ENCODE data around the gene RNF40. TPM values are rescaled to one million over a fixed set of nuclear protein-coding genes. Genes with fewer than 3 reads are reported as not detected.

Gene RNF40
- total RNA-seq, 1 experiment from 2014 or later: 90.3 TPM

DNA sequence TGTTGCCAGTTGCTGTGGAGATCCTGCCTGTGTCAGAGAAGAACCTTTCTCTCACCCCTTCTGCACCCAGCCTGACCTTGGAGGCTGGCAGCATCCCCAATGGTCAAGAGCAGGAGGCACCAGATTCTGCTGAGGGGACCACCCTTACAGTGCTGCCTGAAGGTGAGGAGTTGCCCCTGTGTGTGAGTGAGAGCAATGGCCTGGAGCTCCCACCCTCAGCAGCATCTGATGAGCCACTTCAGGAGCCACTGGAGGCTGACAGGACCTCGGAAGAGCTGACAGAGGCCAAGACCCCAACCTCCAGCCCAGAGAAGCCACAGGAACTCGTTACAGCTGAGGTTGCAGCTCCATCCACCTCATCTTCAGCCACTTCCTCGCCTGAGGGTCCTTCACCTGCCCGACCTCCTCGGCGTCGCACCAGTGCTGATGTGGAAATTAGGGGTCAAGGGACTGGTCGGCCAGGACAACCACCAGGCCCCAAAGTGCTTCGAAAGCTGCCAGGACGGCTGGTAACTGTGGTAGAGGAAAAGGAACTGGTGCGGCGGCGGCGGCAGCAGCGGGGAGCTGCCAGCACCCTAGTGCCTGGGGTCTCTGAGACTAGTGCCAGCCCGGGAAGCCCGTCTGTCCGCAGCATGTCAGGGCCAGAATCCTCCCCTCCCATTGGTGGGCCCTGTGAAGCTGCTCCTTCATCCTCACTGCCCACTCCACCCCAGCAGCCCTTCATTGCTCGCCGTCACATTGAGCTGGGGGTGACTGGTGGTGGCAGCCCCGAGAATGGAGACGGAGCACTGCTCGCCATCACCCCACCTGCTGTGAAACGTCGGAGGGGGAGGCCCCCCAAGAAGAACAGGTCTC is 24.1 kb upstream of the RNF40 start:
- ChIA-PET CTCF (no interaction called here), POLR2A (no interaction called here), RAD21 (ENCODE audit: low non-redundant PET in 1 of 2, low total read pairs in 2 of 2, uncharacterized antibody in 2 of 2, unreplicated experiment in 2 of 2) (no interaction called here)
- Histone ChIP-seq H3K36me3 (ENCODE audit: control insufficient read depth in 1 of 2, insufficient read depth in 2 of 2, low read length in 2 of 2) (peaks cover 38 to 47% of the 10 kb centered on the region in 2 experiments; a peak in 3 of 4 replicates), H3K4me2 (ENCODE audit: low read length) (no peak overlapping the region), H3K79me2 (ENCODE audit: insufficient read depth, low read length) (peaks cover 30% of the 10 kb centered on the region), H3K27ac (ENCODE audit: low read depth, low read length) (no peak overlapping the region; the same call in 1 of the 2 replicates), H3K9ac (ENCODE audit: low read length) (no peak overlapping the region), H2AFZ (ENCODE audit: low read depth, low read length, poor library complexity, severe bottlenecking) (no peak overlapping the region), H3K27me3 (ENCODE audit: insufficient read depth, low read length) (no peaks in the 10 kb centered on the region), H3K9me3 (ENCODE audit: control insufficient read depth in 1 of 2, insufficient read depth in 1 of 2, low read depth in 1 of 2, low read length in 2 of 2) (no peaks in the 10 kb centered on the region), H4K20me1 (ENCODE audit: insufficient read depth) (no peaks in the 10 kb centered on the region), H3K4me1 (ENCODE audit: control insufficient read depth in 1 of 2, insufficient read depth in 2 of 2, low read length in 2 of 2) (peaks cover 29 to 36% of the 10 kb centered on the region in 2 experiments), H3K4me3 (replicated peaks in 1 of 2; ENCODE audit: low read depth in 1 of 2, low read length in 2 of 2) (no peak overlapping the region), H3K9me2 (ENCODE audit: insufficient read depth) (no peaks in the 10 kb centered on the region)
- intact Hi-C loops (cut with micrococcal nuclease): no loop called here
- TF ChIP-seq RAD21 (IDR thresholded peaks at IDR 0.05; ENCODE audit: low read depth) (no peak), MAX (IDR thresholded peaks at IDR 0.05) (no peak), TCF7L2 (IDR thresholded peaks at IDR 0.05; ENCODE audit: borderline replicate concordance, extremely low read depth, insufficient read depth, insufficient read length) (no peak), CBX3 (IDR thresholded peaks at IDR 0.05; ENCODE audit: low read depth) (no peak), EZH2phosphoT487 (IDR thresholded peaks at IDR 0.05; ENCODE audit: borderline replicate concordance) (no peak), YY1 (IDR thresholded peaks at IDR 0.05; ENCODE audit: extremely low read depth, insufficient replicate concordance, low read depth, low read length) (no peak), REST (IDR thresholded peaks at IDR 0.05; ENCODE audit: low read depth) (no peak), FOSL1 (IDR thresholded peaks at IDR 0.05; ENCODE audit: low read depth) (no peak), ELF1 (IDR thresholded peaks at IDR 0.05; ENCODE audit: borderline replicate concordance, low read depth) (no peak)
- TF ChIP-seq, protein P1, sequence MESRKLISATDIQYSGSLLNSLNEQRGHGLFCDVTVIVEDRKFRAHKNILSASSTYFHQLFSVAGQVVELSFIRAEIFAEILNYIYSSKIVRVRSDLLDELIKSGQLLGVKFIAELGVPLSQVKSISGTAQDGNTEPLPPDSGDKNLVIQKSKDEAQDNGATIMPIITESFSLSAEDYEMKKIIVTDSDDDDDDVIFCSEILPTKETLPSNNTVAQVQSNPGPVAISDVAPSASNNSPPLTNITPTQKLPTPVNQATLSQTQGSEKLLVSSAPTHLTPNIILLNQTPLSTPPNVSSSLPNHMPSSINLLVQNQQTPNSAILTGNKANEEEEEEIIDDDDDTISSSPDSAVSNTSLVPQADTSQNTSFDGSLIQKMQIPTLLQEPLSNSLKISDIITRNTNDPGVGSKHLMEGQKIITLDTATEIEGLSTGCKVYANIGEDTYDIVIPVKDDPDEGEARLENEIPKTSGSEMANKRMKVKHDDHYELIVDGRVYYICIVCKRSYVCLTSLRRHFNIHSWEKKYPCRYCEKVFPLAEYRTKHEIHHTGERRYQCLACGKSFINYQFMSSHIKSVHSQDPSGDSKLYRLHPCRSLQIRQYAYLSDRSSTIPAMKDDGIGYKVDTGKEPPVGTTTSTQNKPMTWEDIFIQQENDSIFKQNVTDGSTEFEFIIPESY (IDR thresholded peaks at IDR 0.05; ENCODE audit: extremely low read depth, insufficient replicate concordance, low read length): no peak
- ATAC-seq (no peak), DNase-seq (ENCODE audit: low read depth, low spot score) (no peak)
- no TSS peak for BruUV-seq (replicated peaks)
